OCI-LY3 (cell line): ENCODE measurements around the gene CSF2RB.

Source experiments
- EZH2phosphoT487 ChIP-seq: fragments of 200-600 bp; shearing (Covaris generic); IDR thresholded peaks from 2 replicates; pipeline ENCODE4 v1.6.1; 2018; ENCODE audit warnings: antibody characterized with exemption, mixed run types, low read depth
- TF ChIP-seq, protein P1 (sequence below): fragments of 200-600, 300-600 bp; sonication (generic); IDR thresholded peaks from 2 replicates; pipeline ENCODE4 v1.5.1; 2014; ENCODE audit warnings: antibody characterized with exemption, low read length, low read depth

DNA sequence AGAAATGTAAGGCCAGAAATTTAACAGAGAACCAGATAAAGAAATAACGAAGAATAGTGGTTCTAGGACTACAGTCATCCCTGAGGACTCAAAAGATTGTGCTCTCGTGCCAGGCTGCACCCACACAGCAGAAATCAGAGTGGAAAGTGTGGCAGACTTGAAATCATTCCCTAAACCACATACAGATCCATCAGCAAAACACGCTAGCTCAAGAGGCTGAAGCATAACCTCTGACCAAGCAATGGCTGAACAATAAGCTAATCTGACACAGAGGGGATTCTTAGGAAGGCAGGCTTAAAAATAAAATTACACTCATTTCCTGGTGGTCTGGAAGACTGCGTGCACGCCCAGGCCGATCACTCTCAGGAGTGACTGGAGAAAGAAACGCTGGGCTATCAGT lies 33.7 kb upstream of the CSF2RB start:
- TF ChIP-seq, protein P1, sequence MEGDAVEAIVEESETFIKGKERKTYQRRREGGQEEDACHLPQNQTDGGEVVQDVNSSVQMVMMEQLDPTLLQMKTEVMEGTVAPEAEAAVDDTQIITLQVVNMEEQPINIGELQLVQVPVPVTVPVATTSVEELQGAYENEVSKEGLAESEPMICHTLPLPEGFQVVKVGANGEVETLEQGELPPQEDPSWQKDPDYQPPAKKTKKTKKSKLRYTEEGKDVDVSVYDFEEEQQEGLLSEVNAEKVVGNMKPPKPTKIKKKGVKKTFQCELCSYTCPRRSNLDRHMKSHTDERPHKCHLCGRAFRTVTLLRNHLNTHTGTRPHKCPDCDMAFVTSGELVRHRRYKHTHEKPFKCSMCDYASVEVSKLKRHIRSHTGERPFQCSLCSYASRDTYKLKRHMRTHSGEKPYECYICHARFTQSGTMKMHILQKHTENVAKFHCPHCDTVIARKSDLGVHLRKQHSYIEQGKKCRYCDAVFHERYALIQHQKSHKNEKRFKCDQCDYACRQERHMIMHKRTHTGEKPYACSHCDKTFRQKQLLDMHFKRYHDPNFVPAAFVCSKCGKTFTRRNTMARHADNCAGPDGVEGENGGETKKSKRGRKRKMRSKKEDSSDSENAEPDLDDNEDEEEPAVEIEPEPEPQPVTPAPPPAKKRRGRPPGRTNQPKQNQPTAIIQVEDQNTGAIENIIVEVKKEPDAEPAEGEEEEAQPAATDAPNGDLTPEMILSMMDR: no peak
- TF ChIP-seq EZH2phosphoT487: no peak
